ENCODE measurements around the gene ATF4. TPM values are rescaled to one million over a fixed set of nuclear protein-coding genes. Genes with fewer than 3 reads are reported as not detected.

Gene ATF4
- total RNA-seq, 2 donors from 2014 or later: 301 to 320 TPM

DNA sequence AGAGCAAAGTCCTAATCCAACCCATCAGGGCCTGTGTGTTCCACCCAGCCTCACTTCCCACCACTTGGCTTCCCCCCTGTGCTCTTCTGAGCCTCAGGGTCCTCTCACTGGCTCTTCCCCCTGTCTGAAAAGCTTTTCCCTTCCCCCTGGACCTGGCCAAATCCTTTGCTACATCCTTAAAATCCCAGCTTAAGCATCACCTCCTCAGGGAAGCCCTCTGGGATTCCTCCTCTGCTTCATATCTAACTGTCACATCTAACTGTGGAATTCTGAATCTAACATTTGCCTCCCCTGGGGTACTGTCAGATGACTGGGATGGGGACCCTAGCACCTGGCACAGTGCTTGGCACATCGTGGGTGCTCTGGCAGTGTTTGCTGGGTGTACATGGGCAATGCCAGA is 51.2 kb downstream of the ATF4 start:
- no peak overlapping the region for H3K27ac ChIP-seq
- ATAC-seq (ENCODE audit: insufficient number of reproducible peaks, low FRiP score, low read depth): no peak
- TF ChIP-seq, protein P1, sequence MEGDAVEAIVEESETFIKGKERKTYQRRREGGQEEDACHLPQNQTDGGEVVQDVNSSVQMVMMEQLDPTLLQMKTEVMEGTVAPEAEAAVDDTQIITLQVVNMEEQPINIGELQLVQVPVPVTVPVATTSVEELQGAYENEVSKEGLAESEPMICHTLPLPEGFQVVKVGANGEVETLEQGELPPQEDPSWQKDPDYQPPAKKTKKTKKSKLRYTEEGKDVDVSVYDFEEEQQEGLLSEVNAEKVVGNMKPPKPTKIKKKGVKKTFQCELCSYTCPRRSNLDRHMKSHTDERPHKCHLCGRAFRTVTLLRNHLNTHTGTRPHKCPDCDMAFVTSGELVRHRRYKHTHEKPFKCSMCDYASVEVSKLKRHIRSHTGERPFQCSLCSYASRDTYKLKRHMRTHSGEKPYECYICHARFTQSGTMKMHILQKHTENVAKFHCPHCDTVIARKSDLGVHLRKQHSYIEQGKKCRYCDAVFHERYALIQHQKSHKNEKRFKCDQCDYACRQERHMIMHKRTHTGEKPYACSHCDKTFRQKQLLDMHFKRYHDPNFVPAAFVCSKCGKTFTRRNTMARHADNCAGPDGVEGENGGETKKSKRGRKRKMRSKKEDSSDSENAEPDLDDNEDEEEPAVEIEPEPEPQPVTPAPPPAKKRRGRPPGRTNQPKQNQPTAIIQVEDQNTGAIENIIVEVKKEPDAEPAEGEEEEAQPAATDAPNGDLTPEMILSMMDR (IDR thresholded peaks at IDR 0.05): no peak
- no peak overlapping the region for H3K4me3 ChIP-seq
- H3K27me3 ChIP-seq (replicated peaks; ENCODE audit: insufficient read depth): no peaks in the 10 kb centered on the region
- H3K36me3 ChIP-seq: no peaks in the 10 kb centered on the region
- no peaks in the 10 kb centered on the region for H3K4me1 ChIP-seq (ENCODE audit: control insufficient read depth in 1 of 2, low read depth in 2 of 2)
- H3K9me3 ChIP-seq: no peaks in the 10 kb centered on the region
- no peak for DNase-seq (ENCODE audit: low spot score)

Other genes with a start within 250 kb of the ATF4 start
- gene RPL3, start 200.9 kb upstream of the ATF4 start, total RNA-seq: 1,000 to 10,000 TPM in 1 of 2 donors, 100 to 1,000 TPM in 1; 908 to 1,235 TPM
- 10 to 100 TPM in 1 of 2 donors, 1 to 10 TPM in 1; 9.1 to 12.9 TPM for gene SYNGR1, start 170.6 kb upstream of the ATF4 start, total RNA-seq
- 10 to 100 TPM; 14.5 to 21.4 TPM for gene TAB1, start 120.8 kb upstream of the ATF4 start, total RNA-seq
- 1 to 10 TPM; 1.1 to 3.2 TPM for gene MGAT3, start 63.5 kb upstream of the ATF4 start, total RNA-seq
- gene MIEF1, start 18.3 kb upstream of the ATF4 start, total RNA-seq: 10 to 100 TPM; 18.8 to 36.9 TPM
- 10 to 100 TPM; 77.7 to 89.6 TPM for gene RPS19BP1, start 12.2 kb downstream of the ATF4 start, total RNA-seq
- under 1 TPM; 0.14 to 0.21 TPM for gene CACNA1I, start 50.2 kb downstream of the ATF4 start, total RNA-seq

All from thoracic aorta (tissue), 2 donors.